T-helper 9 cell (primary cell): ENCODE data around the gene MEIS1.

ENCODE experiments used
- DNase-seq: peaks from one replicate; pipeline ENCODE4 v3.0.0-alpha.2; 2020

MEIS1 gene

DNA sequence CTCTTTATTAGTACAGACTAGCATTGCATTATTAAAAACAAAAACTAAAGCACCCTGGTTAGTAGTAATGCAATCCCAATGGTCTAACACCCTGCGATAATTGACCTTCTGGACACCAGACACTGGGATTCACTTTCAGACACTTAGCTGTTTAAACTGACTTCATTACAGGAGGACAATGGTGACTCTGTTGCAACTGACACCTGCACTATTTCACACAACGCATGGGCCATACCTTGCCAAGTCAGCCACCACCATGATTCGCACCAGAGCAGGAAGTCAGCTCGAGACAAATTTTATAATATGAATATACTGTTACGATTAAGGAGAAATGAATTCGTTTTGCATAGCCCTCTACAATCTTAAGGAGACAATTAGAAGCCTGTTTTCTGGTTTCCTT is 150.7 kb downstream of the MEIS1 start:
- no peak for DNase-seq

DNA sequence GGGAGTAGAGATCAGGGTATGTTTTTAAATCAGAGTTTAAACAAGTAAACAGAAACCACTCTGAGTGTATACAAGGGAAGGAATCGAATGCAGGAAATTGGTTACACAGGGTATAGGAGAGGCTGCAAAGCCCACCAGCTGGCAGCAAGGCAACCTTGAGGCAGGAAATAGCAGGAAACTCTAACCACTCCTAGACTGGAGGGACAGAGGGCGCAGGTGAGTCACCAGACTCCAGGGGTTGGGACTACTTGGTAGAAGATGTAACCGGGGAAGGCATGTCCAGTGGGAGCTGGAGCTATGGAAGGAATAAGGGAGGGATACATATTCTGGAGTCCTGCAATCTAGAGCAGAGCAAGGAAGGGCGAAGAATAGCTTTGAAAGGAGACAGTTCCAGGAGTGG is 152.3 kb downstream of the MEIS1 start:
- DNase-seq: no peak

DNA sequence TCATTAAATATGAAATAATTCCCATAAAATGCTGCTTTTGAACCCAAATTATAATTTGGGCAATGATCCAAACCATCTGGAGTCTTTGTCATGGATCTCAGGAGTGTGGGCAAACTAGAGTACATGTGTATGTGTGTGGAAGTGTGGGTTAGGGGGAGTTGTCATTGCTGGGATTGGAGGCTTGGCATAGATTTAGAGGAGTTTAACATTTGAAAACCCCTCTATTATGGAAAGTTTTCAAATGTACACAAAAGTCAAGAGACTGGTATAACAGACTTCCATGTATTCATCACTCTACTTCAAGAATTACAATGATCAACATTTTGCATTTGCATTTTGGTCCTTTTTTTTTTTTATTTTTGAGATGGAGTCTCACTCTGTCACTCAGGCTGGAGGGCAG is 159.1 kb downstream of the MEIS1 start:
- no peak for DNase-seq

DNA sequence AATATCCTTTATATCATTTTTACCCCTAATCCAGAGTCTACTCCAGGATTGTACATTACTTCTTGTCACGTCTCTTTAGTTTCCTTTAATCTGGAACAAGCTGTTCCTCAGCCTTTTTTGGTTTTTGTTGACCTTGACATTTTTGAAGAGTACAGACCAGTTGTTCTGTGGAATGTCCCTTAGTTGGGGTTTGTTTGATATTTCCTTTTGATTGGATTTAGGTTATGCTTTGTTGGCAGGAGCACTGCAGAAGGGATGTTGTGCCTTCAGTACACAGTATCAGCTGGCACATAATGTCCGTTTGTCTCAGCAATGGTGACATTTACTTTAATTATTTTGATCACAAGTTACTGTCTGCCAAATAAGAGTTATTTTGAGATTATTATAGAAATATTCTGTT is 160.6 kb downstream of the MEIS1 start:
- DNase-seq: no peak

DNA sequence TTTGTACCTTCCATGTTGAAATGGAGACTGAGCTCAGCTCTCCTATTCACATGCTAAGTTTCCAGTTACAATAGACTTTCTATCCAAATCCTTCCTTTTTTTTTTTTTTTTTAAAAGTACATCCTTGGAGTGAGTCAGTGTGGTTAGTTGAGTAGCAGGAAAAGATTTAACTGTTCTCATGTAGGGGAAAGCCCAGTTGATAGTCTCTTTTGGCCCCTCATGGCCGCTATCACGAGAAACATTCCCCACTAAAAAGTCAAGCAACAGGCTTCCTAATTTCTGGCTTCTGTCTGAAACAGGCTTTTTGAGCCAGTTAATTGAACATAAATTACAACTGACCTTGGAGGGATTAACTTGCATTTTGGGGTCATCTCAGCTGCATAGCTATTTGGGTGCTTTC is 161.3 kb downstream of the MEIS1 start:
- DNase-seq: no peak

DNA sequence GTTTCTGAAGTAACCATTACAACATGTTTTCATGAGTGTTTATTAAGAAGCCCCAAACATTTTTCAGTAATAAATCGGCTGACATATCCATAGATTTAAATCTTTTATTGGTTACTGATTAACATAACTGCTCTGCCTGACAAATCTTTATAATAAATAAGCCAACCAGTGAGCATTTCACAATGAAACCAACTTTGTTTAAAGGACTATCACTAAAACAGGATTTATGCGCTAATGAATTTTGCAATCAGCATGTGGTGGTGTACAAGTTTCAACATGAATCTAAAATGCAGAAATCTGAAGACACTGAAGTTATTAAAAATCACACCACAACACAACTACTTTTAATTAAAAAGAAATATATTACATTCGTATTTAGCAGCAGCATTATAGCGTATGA is 166.7 kb downstream of the MEIS1 start:
- no peak for DNase-seq

DNA sequence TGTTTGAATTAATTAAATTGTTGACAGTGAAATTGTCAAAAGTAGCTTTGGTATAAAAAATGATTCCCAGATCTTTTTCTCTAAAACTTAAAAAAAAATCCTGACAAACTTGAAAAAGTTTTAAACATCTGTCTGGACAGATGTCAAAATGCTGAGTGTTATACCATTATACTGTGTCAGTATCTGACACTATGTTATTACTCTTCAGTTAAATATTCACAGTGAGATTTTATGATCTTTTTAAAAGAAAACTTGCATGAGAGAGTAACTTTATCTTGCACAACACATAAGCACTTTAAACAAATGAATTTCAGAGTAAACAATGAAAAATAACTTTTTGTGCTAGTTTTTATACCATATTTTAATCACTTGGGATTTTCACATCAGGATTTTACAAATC is 167.4 kb downstream of the MEIS1 start:
- DNase-seq: no peak

DNA sequence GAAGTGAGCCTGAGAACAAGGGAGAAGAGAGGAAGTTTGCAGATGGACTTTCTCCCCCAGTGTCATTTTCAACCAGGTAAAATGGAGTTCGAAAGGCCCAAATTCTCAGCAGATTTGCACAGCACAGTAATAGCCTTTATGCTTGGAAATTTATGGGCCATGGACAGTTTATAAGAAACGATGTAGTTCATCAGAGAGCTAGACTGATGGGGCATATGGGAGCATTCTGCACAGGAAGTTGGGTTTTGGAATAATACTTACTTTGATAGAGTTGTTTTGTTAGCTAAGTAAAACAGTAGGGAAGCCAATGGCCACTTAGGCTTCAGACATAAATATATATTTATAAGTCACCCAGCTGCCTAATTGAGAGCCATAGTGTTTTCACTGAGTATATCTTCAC is 169.4 kb downstream of the MEIS1 start:
- no peak for DNase-seq

DNA sequence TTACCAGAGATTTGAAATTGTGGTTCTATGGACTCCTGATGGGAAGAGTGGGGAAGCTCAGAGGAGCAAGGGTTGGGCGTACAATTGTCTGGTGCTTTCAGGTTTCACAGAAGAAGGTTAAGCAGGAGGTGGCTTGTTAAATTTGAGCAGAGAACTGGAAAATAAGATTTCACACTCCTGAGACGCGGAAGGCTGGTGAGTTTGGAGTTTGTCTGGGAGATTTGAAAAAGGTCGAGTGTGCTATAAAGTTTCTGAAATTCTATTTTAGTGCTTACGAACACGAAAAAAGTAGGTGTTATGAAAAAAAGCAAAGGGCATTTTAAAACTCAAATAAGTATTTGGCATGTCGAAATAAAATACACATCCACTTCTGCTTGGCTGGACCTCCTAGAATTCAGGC is 170.1 kb downstream of the MEIS1 start:
- no peak for DNase-seq

DNA sequence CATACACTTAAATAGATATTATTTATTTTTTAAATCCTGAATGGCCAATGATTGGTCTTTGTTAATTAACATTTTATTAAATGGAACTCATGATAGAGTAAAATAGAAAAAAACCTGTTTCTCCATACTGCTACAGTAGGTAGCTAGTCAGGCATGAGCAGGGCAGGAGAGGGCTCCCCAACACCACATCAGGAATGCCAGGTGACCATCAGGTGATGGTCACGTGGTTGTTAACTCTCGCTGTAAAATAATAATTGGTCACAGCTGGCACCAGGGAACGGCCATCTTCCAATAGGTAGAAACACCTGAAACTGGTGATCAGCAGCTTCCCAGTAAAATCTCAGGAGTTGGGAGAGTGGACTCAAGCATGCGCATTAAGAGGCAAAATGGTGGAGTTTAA is 172.2 kb downstream of the MEIS1 start:
- no peak for DNase-seq
